A549 (cell line): ENCODE measurements around the gene GLRX2. TPM values are rescaled to one million over a fixed set of nuclear protein-coding genes. Genes with fewer than 3 reads are reported as not detected.

ENCODE experiments used
- ATAC-seq, 2 experiments: fragments of 200-7000 bp in 1 of 2; fragments of >200 bp in 1 of 2; cut with Nextera tagmentation in 1 of 2; cut with Tn5 transposase in 1 of 2; 3 replicates each; pipeline versions ENCODE4 v1.8.0 to v1.9.1; 2018 to 2020; ENCODE audit warnings: mild to moderate bottlenecking in 1 of 2, moderate library complexity in 1 of 2
- CTCF ChIA-PET: fragments of 300-600 bp; sonication (Branson Sonifier 250); formaldehyde crosslinking; extraction: SDS; loops from one replicate; lab custom pipeline; 2021; ENCODE audit warnings: antibody characterized with exemption, inconsistent platforms; lab: Yijun Ruan, JAX
- POLR2A ChIA-PET: fragments of 350-600 bp; formaldehyde crosslinking; extraction: SDS; loops from one replicate; lab custom pipeline; 2021; ENCODE audit warnings: antibody characterized with exemption, inconsistent platforms; lab: Yijun Ruan, JAX
- DNase-seq, 2 experiments: peaks; one replicate each; pipeline versions ENCODE4 v3.0.0 to v3.0.0-alpha.2; 2011 to 2016; ENCODE audit warnings: low read depth in 1 of 2, low spot score in 1 of 2
- FAIRE-seq: peaks from 2 replicates; lab custom pipeline; 2011; peaks lifted over from hg19 to GRCh38; lab: Jason Lieb, UNC
- H3K27ac ChIP-seq, 2 experiments: fragments of >200 bp; sonication (Bioruptor Twin); formaldehyde crosslinking; 3 replicates each; pipeline ENCODE4 v1.5.1; 2016 to 2017
- H3K4me1 ChIP-seq: fragments of >200 bp; sonication (Bioruptor Twin); formaldehyde crosslinking; 3 replicates; pipeline ENCODE4 v1.6.1; 2016
- H3K4me2 ChIP-seq: fragments of >200 bp; sonication (Bioruptor Twin); formaldehyde crosslinking; 3 replicates; pipeline ENCODE4 v1.6.1; 2016
- H3K4me3 ChIP-seq: fragments of >200 bp; sonication (Bioruptor Twin); formaldehyde crosslinking; 3 replicates; pipeline ENCODE4 v1.5.1; 2016
- H3K9me3 ChIP-seq: fragments of >200 bp; sonication (Bioruptor Twin); formaldehyde crosslinking; 3 replicates; pipeline ENCODE4 v1.6.1; 2016
- CHD4 ChIP-seq: fragments of 200-600 bp; sonication (generic); IDR thresholded peaks from 2 replicates; pipeline ENCODE4 v1.6.1; 2016; ENCODE audit warnings: antibody characterized with exemption, mild to moderate bottlenecking, borderline replicate concordance
- EHF ChIP-seq: fragments of 250-450 bp; sonication (Bioruptor Pico); IDR thresholded peaks from 2 replicates; pipeline ENCODE4 v1.5.0; 2020; ENCODE audit warnings: mild to moderate bottlenecking
- FOSB ChIP-seq: fragments of 250-450 bp; sonication (Bioruptor Pico); IDR thresholded peaks from 2 replicates; pipeline ENCODE4 v1.5.0; 2020; ENCODE audit warnings: mild to moderate bottlenecking, moderate library complexity
- HDAC2 ChIP-seq: fragments of 200-600 bp; sonication (generic); IDR thresholded peaks from 2 replicates; pipeline ENCODE4 v1.6.1; 2016
- HOXB5 ChIP-seq: fragments of 250-450 bp; sonication (Bioruptor Pico); IDR thresholded peaks from 2 replicates; pipeline ENCODE4 v1.5.0; 2020; ENCODE audit warnings: mild to moderate bottlenecking, moderate library complexity
- MAFK ChIP-seq: fragments of 450-650 bp; IDR thresholded peaks from 2 replicates; pipeline ENCODE4 v1.6.1; 2014; ENCODE audit not compliant: partially characterized antibody
- MYC ChIP-seq: IDR thresholded peaks from 2 replicates; pipeline ENCODE4 v1.6.1; 2012; ENCODE audit warnings: mild to moderate bottlenecking, inconsistent platforms, low read length, improper control_type of control experiment, borderline replicate concordance
- POLR2A ChIP-seq: IDR thresholded peaks from 2 replicates; pipeline ENCODE4 v1.6.1; 2012; ENCODE audit warnings: mild to moderate bottlenecking, low read length
- POLR2AphosphoS2 ChIP-seq: conservative IDR thresholded peaks from 2 replicates; pipeline ENCODE4 v1.6.1; 2012; ENCODE audit warnings: low read length, improper control_type of control experiment, inconsistent platforms
- RCOR1 ChIP-seq: fragments of 150-350 bp; IDR thresholded peaks from 2 replicates; pipeline ENCODE4 v1.6.1; 2014; ENCODE audit warnings: antibody characterized with exemption, low read length, low read depth
- RFX5 ChIP-seq: fragments of 450-650 bp; IDR thresholded peaks from 2 replicates; pipeline ENCODE4 v1.7.1; 2014; ENCODE audit warnings: antibody characterized with exemption, mild to moderate bottlenecking, moderate library complexity
- SREBF2 ChIP-seq: fragments of 450-650 bp; IDR thresholded peaks from 2 replicates; pipeline ENCODE4 v1.6.1; 2014; ENCODE audit warnings: mild to moderate bottlenecking, moderate library complexity
- TP53 ChIP-seq: fragments of 250-450 bp; sonication (Bioruptor Pico); IDR thresholded peaks from 2 replicates; pipeline ENCODE4 v1.5.0; 2021; ENCODE audit warnings: mild to moderate bottlenecking, moderate library complexity
- WGBS: methylation state at CpG from one replicate; pipeline ENCODE4 v1.1.6; 2017; ENCODE audit errors: missing lambda C conversion rate; 5-methylcytosine and 5-hydroxymethylcytosine counted together
- polyA plus RNA-seq, 4 experiments: library from polyadenylated mRNA; depleted of rRNA in 3 of 4; stranded (reverse); fragments of >200 nt; fragmentation: RNase III in 1 of 4; extraction: RNeasy Plus Mini Kit Qiagen cat#74134 plus additional on column Dnase treatment in 1 of 4; gene quantifications; 2 replicates in 3 of 4; 3 replicates in 1 of 4; pipeline ENCODE4 v1.2.3, GENCODE V29; 2011 to 2017
- TF ChIP-seq, protein P1 (sequence below): IDR thresholded peaks from 2 replicates; pipeline ENCODE4 v1.6.1; 2012
- TF ChIP-seq, protein P2 (sequence below): fragments of >200 bp; sonication (Bioruptor Twin); formaldehyde crosslinking; IDR thresholded peaks from 2 replicates; pipeline ENCODE4 v1.6.1; 2016
- TF ChIP-seq, protein P3 (sequence below): fragments of 150-350 bp; IDR thresholded peaks from 2 replicates; pipeline ENCODE4 v1.6.1; 2014; ENCODE audit warnings: low read depth, mild to moderate bottlenecking, low read length
- TF ChIP-seq, protein P4 (sequence below): IDR thresholded peaks from 2 replicates; pipeline ENCODE4 v1.6.1; 2012
- TF ChIP-seq, protein P5 (sequence below): IDR thresholded peaks from 2 replicates; pipeline ENCODE4 v1.6.1; 2012; ENCODE audit warnings: low read depth, borderline replicate concordance
- TF ChIP-seq, protein P6 (sequence below): fragments of 250-450 bp; sonication (Bioruptor Pico); IDR thresholded peaks from 2 replicates; pipeline ENCODE4 v1.5.0; 2020; ENCODE audit warnings: low read depth, mild to moderate bottlenecking, moderate library complexity
- TF ChIP-seq, protein P7 (sequence below): fragments of 250-450 bp; sonication (Bioruptor Pico); IDR thresholded peaks from 2 replicates; pipeline ENCODE4 v1.5.0; 2021; ENCODE audit warnings: mild to moderate bottlenecking, moderate library complexity, borderline replicate concordance
- TF ChIP-seq, protein P8 (sequence below): fragments of 450-650 bp; IDR thresholded peaks from 2 replicates; pipeline ENCODE4 v1.6.1; 2014; ENCODE audit warnings: antibody characterized with exemption

GLRX2 gene
- polyA plus RNA-seq, 2 of the 4 experiments (the other 2 are of a cell fraction), result 52.4 to 64.8 TPM

DNA sequence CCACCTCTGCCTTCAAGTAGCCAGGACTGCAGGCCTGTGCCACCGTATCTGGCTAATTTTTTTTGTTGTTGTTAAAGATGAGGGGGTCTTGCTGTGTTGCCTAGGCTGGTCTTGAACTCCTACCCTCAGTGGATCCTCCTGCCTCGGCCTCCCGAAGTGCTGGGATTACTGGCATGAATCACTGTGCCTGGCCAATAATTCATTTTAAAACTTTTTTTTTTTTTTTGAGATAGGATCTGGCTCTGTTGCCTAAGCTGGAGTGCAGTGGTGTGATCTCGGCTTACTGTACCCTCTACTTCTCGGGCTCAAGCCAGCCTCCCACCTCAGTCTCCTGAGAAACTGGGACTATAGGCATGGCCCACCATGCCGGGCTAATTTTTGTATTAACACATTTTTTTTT, 20.2 kb upstream of the GLRX2 start:
- DNase-seq (no peak), ATAC-seq (no peak), FAIRE-seq (no peak)
- Histone ChIP-seq H3K9me3 (no peaks in the 10 kb centered on the region), H3K27ac (no peak overlapping the region), H3K4me3 (no peak overlapping the region), H3K4me2 (no peak overlapping the region), H3K4me1 (peaks cover 20% of the 10 kb centered on the region; the same call in 2 of the 3 replicates)
- CTCF ChIA-PET, result interaction anchor here (1.7 kb wide), 1 partner anchor 18 kb away, joined by 5 read pairs; no protein-coding TSS in a partner anchor
- no peak for TF ChIP-seq EHF (CRISPR knock-in tag)
- TF ChIP-seq CHD4, result no peak
- TF ChIP-seq RFX5, result no peak
- TF ChIP-seq, protein P1, sequence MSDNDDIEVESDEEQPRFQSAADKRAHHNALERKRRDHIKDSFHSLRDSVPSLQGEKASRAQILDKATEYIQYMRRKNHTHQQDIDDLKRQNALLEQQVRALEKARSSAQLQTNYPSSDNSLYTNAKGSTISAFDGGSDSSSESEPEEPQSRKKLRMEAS, result no peak
- TF ChIP-seq, protein P2, sequence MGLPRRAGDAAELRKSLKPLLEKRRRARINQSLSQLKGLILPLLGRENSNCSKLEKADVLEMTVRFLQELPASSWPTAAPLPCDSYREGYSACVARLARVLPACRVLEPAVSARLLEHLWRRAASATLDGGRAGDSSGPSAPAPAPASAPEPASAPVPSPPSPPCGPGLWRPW, result no peak
- TF ChIP-seq, protein P3, sequence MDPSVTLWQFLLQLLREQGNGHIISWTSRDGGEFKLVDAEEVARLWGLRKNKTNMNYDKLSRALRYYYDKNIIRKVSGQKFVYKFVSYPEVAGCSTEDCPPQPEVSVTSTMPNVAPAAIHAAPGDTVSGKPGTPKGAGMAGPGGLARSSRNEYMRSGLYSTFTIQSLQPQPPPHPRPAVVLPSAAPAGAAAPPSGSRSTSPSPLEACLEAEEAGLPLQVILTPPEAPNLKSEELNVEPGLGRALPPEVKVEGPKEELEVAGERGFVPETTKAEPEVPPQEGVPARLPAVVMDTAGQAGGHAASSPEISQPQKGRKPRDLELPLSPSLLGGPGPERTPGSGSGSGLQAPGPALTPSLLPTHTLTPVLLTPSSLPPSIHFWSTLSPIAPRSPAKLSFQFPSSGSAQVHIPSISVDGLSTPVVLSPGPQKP, result no peak
- TF ChIP-seq MAFK, result no peak
- TF ChIP-seq, protein P4, sequence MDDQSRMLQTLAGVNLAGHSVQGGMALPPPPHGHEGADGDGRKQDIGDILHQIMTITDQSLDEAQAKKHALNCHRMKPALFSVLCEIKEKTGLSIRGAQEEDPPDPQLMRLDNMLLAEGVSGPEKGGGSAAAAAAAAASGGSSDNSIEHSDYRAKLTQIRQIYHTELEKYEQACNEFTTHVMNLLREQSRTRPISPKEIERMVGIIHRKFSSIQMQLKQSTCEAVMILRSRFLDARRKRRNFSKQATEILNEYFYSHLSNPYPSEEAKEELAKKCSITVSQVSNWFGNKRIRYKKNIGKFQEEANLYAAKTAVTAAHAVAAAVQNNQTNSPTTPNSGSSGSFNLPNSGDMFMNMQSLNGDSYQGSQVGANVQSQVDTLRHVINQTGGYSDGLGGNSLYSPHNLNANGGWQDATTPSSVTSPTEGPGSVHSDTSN, result no peak
- no peak for TF ChIP-seq HDAC2
- TF ChIP-seq, protein P5, sequence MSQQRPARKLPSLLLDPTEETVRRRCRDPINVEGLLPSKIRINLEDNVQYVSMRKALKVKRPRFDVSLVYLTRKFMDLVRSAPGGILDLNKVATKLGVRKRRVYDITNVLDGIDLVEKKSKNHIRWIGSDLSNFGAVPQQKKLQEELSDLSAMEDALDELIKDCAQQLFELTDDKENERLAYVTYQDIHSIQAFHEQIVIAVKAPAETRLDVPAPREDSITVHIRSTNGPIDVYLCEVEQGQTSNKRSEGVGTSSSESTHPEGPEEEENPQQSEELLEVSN, result no peak
- no peak for TF ChIP-seq TP53 (CRISPR knock-in tag)
- no peak for TF ChIP-seq HOXB5 (CRISPR knock-in tag)
- TF ChIP-seq FOSB (CRISPR knock-in tag), result no peak
- no peak for TF ChIP-seq RCOR1
- TF ChIP-seq, protein P6, sequence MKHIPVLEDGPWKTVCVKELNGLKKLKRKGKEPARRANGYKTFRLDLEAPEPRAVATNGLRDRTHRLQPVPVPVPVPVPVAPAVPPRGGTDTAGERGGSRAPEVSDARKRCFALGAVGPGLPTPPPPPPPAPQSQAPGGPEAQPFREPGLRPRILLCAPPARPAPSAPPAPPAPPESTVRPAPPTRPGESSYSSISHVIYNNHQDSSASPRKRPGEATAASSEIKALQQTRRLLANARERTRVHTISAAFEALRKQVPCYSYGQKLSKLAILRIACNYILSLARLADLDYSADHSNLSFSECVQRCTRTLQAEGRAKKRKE (CRISPR knock-in tag), result no peak
- no peak for TF ChIP-seq POLR2A
- TF ChIP-seq POLR2AphosphoS2, result no peak
- TF ChIP-seq, protein P7, sequence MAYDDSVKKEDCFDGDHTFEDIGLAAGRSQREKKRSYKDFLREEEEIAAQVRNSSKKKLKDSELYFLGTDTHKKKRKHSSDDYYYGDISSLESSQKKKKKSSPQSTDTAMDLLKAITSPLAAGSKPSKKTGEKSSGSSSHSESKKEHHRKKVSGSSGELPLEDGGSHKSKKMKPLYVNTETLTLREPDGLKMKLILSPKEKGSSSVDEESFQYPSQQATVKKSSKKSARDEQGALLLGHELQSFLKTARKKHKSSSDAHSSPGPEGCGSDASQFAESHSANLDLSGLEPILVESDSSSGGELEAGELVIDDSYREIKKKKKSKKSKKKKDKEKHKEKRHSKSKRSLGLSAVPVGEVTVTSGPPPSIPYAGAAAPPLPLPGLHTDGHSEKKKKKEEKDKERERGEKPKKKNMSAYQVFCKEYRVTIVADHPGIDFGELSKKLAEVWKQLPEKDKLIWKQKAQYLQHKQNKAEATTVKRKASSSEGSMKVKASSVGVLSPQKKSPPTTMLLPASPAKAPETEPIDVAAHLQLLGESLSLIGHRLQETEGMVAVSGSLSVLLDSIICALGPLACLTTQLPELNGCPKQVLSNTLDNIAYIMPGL, result no peak
- TF ChIP-seq MYC, result no peak
- TF ChIP-seq, protein P8, sequence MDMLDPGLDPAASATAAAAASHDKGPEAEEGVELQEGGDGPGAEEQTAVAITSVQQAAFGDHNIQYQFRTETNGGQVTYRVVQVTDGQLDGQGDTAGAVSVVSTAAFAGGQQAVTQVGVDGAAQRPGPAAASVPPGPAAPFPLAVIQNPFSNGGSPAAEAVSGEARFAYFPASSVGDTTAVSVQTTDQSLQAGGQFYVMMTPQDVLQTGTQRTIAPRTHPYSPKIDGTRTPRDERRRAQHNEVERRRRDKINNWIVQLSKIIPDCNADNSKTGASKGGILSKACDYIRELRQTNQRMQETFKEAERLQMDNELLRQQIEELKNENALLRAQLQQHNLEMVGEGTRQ, result no peak
- POLR2A ChIA-PET, result no interaction called here
- WGBS, result 95% methylated on average over 6 of the region's 6 CpGs

DNA sequence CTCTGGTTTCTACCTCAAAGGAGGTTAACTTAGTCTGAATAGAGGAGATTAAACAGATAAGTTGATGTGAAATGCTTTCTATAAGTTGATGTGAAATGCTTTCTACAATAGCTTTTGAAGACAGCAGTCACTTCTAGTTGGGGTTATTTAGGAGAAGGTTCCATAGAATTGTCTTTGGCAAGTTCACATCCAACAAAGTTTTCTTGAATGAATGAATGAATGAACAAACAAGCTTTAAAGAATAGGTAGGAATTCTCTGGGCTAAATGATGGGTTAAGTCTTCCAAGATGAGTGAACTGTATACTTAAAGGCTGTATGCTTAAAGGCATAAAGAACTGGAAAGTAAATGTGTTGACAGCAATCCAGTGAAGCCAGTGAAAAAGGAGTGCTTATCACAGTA, 18.5 kb upstream of the GLRX2 start:
- ChIA-PET CTCF (interaction anchor here (1.1 to 3.2 kb wide), 4 partner anchors 10 to 32 kb away, joined by 3 to 66 read pairs (median 34); partner anchors contain the start of gene GLRX2), POLR2A (interaction anchor here (4.6 kb wide), 1 partner anchor 19 kb away, joined by 38 read pairs; the partner anchor contains the start of gene GLRX2)
- no peak for DNase-seq
- no peak for TF ChIP-seq SREBF2
- Histone ChIP-seq H3K9me3 (no peaks in the 10 kb centered on the region), H3K4me2 (peak overlapping the region; percentile 76), H3K4me3 (peak overlapping the region; percentile 2; the same call in 1 of the 3 replicates), H3K4me1 (peaks cover 20% of the 10 kb centered on the region; the same call in 2 of the 3 replicates), H3K27ac (no peak overlapping the region)
- FAIRE-seq, result no peak
- no peak for ATAC-seq
